Prostate gland (tissue), 2 donors: ENCODE data around the gene CFAP100. TPM values are rescaled to one million over a fixed set of nuclear protein-coding genes. Genes with fewer than 3 reads are reported as not detected.

Source experiments
- DNase-seq: peaks from one replicate; pipeline ENCODE4 v3.0.0-alpha.2; 2019; ENCODE audit warnings: low spot score
- H3K27ac ChIP-seq, 2 donors: fragments of 200-600 bp; sonication (generic); 2 replicates each; pipeline ENCODE4 v1.5.1; 2017 to 2019
- H3K27me3 ChIP-seq: fragments of 200-600 bp; sonication (generic); replicated peaks from 2 replicates; pipeline ENCODE4 v1.5.1; 2019; ENCODE audit not compliant: insufficient read depth
- H3K36me3 ChIP-seq, 2 donors: fragments of 200-600 bp; sonication (generic); 1 replicate in 1 of 2; 2 replicates in 1 of 2; pipeline versions ENCODE4 v1.5.1 to v1.8.1; 2017 to 2019
- H3K4me1 ChIP-seq: fragments of 200-600 bp; sonication (generic); replicated peaks from 2 replicates; pipeline ENCODE4 v1.5.1; 2019
- H3K4me3 ChIP-seq, 2 donors: fragments of 200-600 bp; sonication (generic); 2 replicates each; pipeline ENCODE4 v1.5.1; 2017 to 2019
- H3K9me3 ChIP-seq: fragments of 200-600 bp; sonication (generic); 2 replicates; pipeline ENCODE4 v1.5.1; 2017
- CTCF ChIP-seq, 4 experiments: fragments of 200-600 bp in 2 of 4; fragments of 450-650 bp in 2 of 4; sonication (generic) in 2 of 4; IDR thresholded peaks; 1 replicate in 3 of 4; 2 replicates in 1 of 4; pipeline ENCODE4 v1.5.1; 2016 to 2019; ENCODE audit warnings: antibody characterized with exemption in 4 of 4, mild to moderate bottlenecking in 2 of 4, moderate library complexity in 2 of 4
- POLR2A ChIP-seq: fragments of 450-650 bp; IDR thresholded peaks from one replicate; pipeline ENCODE4 v1.6.1; 2016; ENCODE audit warnings: antibody characterized with exemption, mild to moderate bottlenecking
- POLR2AphosphoS5 ChIP-seq: sonication (generic); formaldehyde crosslinking; IDR thresholded peaks from one replicate; pipeline ENCODE4 v1.6.1; 2017; ENCODE audit warnings: antibody characterized with exemption
- WGBS: methylation state at CpG from one replicate; pipeline ENCODE4 v1.1.5; 2018; 5-methylcytosine and 5-hydroxymethylcytosine counted together
- intact Hi-C: fragments of 100-400 bp; cut with DNase I; formaldehyde crosslinking; loops from one replicate; pipeline ENCODE4 v1.14.2; 2022
- total RNA-seq, 2 donors: library from RNA; depleted of rRNA; stranded (reverse); fragments of >200 nt; gene quantifications; one replicate each; pipeline ENCODE4 v1.1.0, GENCODE V29; 2016

The CFAP100 gene
- total RNA-seq, 2 donors from 2014 or later, result 2.3 TPM; not detected in 1

DNA sequence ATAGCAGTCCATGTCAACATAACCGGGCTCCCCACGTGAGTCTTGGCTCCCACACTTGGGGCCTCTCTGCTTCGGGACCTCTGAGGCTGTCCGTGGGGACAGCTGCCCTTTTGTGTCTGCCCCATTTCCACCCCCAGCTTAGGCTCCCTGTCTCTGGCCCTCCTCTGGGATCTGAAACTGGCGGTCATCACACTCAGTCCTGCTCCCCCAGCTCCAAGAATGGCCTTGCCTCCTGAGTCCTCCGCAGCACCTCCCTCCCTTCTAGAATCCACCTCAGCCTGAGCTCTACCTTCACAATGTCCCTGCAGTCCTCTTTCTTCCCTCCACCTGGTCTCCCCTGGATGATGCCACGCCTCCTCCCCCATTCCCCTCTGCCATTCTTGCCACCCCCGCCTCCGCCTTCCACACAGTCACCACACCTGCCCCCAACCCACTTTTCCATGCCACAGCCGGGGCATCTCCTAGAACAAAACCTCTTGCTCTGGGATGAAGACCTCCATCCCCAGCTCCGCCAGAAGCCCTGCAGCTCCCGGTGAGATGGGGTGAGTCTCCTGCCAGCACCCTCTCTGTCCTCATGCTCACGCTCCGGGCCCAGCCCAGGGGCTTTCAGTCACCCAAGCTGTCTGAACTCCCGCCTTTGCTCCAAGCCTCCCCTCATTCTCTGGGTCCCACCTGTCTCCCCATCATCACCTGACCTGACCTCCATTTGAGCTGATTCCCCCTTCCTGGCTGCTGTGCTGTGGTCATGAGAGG lies 88.0 kb downstream of the CFAP100 start:
- WGBS, result 95% methylated on average over 15 of the region's 15 CpGs
- intact Hi-C loops, result no loop called here
- Histone ChIP-seq H3K9me3 (no peaks in the 10 kb centered on the region), H3K4me3 (no peak overlapping the region), H3K4me1 (no peaks in the 10 kb centered on the region), H3K27ac (no peak overlapping the region), H3K27me3 (no peaks in the 10 kb centered on the region), H3K36me3 (no peaks in the 10 kb centered on the region)
- TF ChIP-seq POLR2A (no peak), CTCF (IDR thresholded peaks at IDR 0.05) (no peak), POLR2AphosphoS5 (no peak)
- DNase-seq, result no peak

DNA sequence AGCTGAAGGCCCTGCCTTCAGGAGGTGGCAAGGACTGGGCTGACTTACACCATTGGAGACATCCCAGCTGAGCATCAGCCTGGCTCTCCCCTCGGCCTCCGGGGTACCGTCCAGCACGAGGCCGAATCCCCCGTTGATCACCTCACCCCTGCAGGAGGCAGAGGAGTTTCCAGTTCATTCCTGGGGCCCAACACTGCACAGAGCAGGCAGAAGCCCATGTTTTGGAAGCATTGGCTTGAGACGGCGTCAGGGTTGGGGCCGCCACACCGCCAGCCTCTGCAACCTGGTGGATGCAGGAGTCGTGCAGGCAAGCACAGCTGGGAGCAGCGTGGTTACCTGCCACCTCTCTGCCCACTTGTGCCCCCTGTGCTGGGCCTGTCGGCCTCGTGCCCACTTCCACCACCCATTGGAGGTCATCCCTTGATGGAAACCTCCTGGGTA lies 88.6 kb downstream of the CFAP100 start:
- H3K27ac ChIP-seq, result no peak overlapping the region
- no peak overlapping the region for H3K4me3 ChIP-seq
- TF ChIP-seq POLR2AphosphoS5 (no peak), POLR2A (no peak), CTCF (IDR thresholded peaks at IDR 0.05) (no peak)
- H3K4me1 ChIP-seq, result no peaks in the 10 kb centered on the region
- no peak for DNase-seq
- no peaks in the 10 kb centered on the region for H3K27me3 ChIP-seq
- intact Hi-C loops, result no loop called here
- 92% methylated on average over 14 of the region's 14 CpGs for WGBS
- no peaks in the 10 kb centered on the region for H3K36me3 ChIP-seq
- no peaks in the 10 kb centered on the region for H3K9me3 ChIP-seq

DNA sequence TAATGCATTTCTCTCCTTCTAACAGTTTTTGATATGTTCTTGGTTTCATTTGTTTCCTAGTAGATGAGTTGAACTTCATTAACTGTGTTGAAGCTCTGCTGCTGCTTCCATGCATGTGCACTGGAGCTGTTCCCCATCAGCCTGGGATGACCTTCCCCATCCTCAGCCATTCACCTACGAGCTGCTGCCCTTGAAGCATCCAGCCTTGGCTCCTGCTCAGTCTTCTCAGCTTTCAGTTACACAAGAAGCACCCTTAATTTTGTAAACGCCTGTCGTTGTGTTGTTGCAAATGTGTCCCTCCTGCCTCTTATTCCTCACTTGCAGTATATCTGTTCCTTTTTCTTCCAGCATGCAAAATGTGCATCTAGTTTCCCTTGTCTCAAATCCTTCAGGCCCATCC lies 89.4 kb downstream of the CFAP100 start:
- intact Hi-C loops, result no loop called here
- H3K27me3 ChIP-seq, result no peaks in the 10 kb centered on the region
- no peaks in the 10 kb centered on the region for H3K36me3 ChIP-seq
- 65% methylated on average over 3 of the region's 3 CpGs for WGBS
- no peaks in the 10 kb centered on the region for H3K9me3 ChIP-seq
- H3K4me1 ChIP-seq, result no peaks in the 10 kb centered on the region
- no peak overlapping the region for H3K4me3 ChIP-seq
- H3K27ac ChIP-seq, result no peak overlapping the region
- DNase-seq, result no peak
- TF ChIP-seq POLR2A, result no peak

- Histone ChIP-seq H3K36me3 (no peaks in the 10 kb centered on the region), H3K4me3 (no peak overlapping the region), H3K9me3 (no peaks in the 10 kb centered on the region), H3K4me1 (no peaks in the 10 kb centered on the region), H3K27ac (no peak overlapping the region), H3K27me3 (no peaks in the 10 kb centered on the region)
- DNase-seq, result no peak
- intact Hi-C loops, result no loop called here
- TF ChIP-seq POLR2A (no peak), POLR2AphosphoS5 (no peak), CTCF (IDR thresholded peaks at IDR 0.05) (no peak)
- WGBS, result 82% methylated on average over 3 of the region's 3 CpGs
Measured at GRCh38 chr3:126484662-126485061, 90.0 kb downstream of the CFAP100 start.

DNA sequence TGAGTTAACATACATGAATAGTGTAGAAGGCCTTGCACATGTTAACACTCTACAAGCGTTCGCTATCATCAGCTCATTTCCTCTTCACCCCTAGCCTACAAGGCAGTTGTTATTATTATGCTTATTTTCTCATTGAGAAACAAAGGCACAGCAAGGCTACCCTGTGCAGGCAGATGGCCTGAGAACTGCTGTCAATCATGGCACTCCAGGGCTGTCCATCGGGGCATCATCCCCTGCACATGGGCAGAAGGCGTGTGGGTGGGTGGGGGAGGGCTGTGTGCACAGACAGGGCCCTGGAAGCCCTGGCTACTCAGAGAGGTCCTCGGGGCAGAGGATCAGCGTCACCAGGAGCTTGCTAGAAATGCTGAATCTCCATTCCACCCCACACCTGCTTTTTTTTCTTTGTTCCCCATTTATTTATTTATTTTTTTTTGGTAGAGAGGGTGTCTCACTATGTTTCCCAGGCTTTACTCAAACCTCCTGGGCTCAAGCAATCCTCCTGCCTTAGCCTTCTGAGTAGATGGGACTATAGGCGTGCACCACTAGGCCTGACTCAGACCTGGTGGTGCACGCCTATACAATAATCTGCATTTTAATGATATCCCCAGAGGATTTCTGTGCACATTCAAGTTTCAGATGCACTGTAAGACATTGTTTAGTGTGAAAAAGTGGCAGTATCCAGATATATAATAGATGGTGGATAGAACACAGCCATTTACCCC lies 90.6 kb downstream of the CFAP100 start:
- WGBS, result 93% methylated on average over 8 of the region's 8 CpGs
- Histone ChIP-seq H3K9me3 (no peaks in the 10 kb centered on the region), H3K27ac (no peak overlapping the region), H3K4me1 (no peaks in the 10 kb centered on the region), H3K4me3 (no peak overlapping the region), H3K27me3 (no peaks in the 10 kb centered on the region), H3K36me3 (no peaks in the 10 kb centered on the region)
- TF ChIP-seq POLR2A (no peak), CTCF (IDR thresholded peaks at IDR 0.05) (no peak), POLR2AphosphoS5 (no peak)
- intact Hi-C loops, result no loop called here
- DNase-seq, result no peak
